Neural crest cell (in vitro differentiated cells): Measurements from ENCODE around the gene SNX5. TPM values are rescaled to one million over a fixed set of nuclear protein-coding genes. Genes with fewer than 3 reads are reported as not detected.

Experiments used
- DNase-seq: peaks from one replicate; pipeline ENCODE4 v3.0.0; 2021; ENCODE audit warnings: low read depth, mixed read lengths, low spot score
- H3K27ac Mint-ChIP-seq: one replicate; pipeline ENCODE4 v1.8.0; 2021; ENCODE audit warnings: mild to moderate bottlenecking, mixed read lengths; ENCODE audit not compliant: unreplicated experiment
- H3K27me3 Mint-ChIP-seq: 2 replicates; pipeline ENCODE4 v1.8.0; 2021; ENCODE audit warnings: low read depth, mild to moderate bottlenecking, mixed read lengths
- H3K36me3 Mint-ChIP-seq: 2 replicates; pipeline ENCODE4 v1.8.0; 2021; ENCODE audit warnings: low read depth, mild to moderate bottlenecking, mixed read lengths
- H3K4me1 Mint-ChIP-seq: 2 replicates; pipeline ENCODE4 v1.8.0; 2021; ENCODE audit warnings: mixed read lengths
- H3K4me3 Mint-ChIP-seq: one replicate; pipeline ENCODE4 v1.8.0; 2021; ENCODE audit warnings: mild to moderate bottlenecking, mixed read lengths
- H3K9me3 Mint-ChIP-seq: 2 replicates; pipeline ENCODE4 v1.8.0; 2021; ENCODE audit warnings: mixed read lengths
- total RNA-seq: library from RNA; stranded (reverse); gene quantifications from 2 replicates; pipeline ENCODE4 v1.2.1, GENCODE V29; 2021
- TF ChIP-seq, protein P1 (sequence below): fragments of 200-600 bp; sonication (generic); conservative IDR thresholded peaks from 2 replicates; pipeline ENCODE4 v1.5.0; 2021; ENCODE audit warnings: antibody characterized with exemption, mild to moderate bottlenecking

The SNX5 gene
- total RNA-seq, 1 donor from 2014 or later = 116 TPM

DNA sequence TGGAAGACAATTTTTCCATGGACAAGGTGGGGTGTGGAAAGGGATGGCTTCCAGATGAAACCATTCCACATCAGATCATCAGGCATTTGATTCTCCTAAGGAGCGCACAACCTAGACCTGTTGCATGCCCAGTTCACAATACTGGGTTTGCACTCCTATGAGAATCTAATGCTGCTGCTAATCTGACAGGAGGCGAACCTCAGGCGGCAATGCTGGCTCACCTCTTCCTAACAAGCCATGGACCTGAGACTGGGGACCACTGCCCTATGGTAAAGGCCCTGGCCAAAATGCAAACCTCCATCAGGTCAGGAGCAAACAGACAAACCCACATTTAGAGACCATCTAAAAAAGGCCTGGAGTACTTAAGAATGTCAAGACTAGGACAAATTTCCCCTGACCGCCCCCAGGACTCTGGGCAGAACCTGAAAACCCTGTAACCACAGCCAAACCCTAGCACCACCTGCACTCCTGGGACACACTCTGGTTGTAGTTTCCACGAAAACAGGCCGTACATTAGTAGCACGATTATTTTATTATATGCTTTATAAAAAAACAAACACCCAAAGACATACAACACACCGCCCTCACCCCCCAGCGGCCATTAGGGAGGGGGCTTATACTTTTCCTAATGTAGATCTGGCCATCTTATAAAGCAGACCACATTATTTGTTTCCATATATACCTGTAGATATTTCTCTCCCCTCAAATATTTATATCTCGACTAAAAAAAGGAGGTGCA lies 27.3 kb downstream of the SNX5 start:
- DNase-seq = no peak
- no peaks in the 10 kb centered on the region for H3K9me3 Mint-ChIP-seq
- TF ChIP-seq, protein P1, sequence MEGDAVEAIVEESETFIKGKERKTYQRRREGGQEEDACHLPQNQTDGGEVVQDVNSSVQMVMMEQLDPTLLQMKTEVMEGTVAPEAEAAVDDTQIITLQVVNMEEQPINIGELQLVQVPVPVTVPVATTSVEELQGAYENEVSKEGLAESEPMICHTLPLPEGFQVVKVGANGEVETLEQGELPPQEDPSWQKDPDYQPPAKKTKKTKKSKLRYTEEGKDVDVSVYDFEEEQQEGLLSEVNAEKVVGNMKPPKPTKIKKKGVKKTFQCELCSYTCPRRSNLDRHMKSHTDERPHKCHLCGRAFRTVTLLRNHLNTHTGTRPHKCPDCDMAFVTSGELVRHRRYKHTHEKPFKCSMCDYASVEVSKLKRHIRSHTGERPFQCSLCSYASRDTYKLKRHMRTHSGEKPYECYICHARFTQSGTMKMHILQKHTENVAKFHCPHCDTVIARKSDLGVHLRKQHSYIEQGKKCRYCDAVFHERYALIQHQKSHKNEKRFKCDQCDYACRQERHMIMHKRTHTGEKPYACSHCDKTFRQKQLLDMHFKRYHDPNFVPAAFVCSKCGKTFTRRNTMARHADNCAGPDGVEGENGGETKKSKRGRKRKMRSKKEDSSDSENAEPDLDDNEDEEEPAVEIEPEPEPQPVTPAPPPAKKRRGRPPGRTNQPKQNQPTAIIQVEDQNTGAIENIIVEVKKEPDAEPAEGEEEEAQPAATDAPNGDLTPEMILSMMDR = no peak
- H3K36me3 Mint-ChIP-seq = peaks cover 27% of the 10 kb centered on the region
- no peak overlapping the region for H3K4me3 Mint-ChIP-seq
- no peak overlapping the region for H3K27ac Mint-ChIP-seq
- H3K27me3 Mint-ChIP-seq = peaks cover 5% of the 10 kb centered on the region
- peaks cover 25% of the 10 kb centered on the region for H3K4me1 Mint-ChIP-seq

- DNase-seq = no peak
- Mint-ChIP-seq H3K27me3 (peaks cover 7% of the 10 kb centered on the region), H3K4me1 (peaks cover 29% of the 10 kb centered on the region), H3K4me3 (no peak overlapping the region), H3K27ac (no peak overlapping the region), H3K9me3 (no peaks in the 10 kb centered on the region), H3K36me3 (peaks cover 22% of the 10 kb centered on the region)
- TF ChIP-seq, protein P1 = no peak
Observed at GRCh38 chr20:17940224-17940971, 28.2 kb downstream of the SNX5 start.

DNA sequence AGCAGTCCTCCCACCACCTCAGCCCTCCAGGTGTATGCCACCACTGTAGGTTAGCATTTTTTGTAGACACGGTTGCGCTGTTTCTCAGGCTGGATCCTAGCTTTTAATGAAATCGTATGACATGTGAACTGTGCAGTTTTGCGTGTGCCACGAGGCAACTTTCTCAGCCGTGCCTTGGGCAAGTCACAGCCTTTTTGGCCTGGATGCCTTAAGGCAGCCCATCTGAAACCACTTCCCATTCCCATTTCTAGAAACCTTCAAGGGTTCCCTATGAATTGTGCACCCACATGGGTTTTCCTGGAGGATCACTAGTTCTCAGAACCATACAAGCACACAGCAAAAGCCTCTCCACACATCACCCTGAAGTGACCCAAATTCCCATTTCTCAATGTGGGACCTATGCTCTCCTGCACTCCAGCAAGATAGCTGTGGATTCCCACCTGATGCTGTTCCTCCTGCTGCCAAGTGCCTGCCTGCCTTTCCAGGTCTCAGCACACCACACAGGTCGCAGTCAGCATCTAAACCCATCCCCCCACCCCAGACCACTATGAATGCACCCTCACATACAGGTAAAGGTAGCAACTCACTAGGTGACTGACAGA lies 28.9 kb downstream of the SNX5 start:
- TF ChIP-seq, protein P1 = no peak
- DNase-seq = no peak
- Mint-ChIP-seq H3K36me3 (peaks cover 18% of the 10 kb centered on the region), H3K4me1 (peaks cover 34% of the 10 kb centered on the region), H3K27ac (no peak overlapping the region), H3K27me3 (peaks cover 7% of the 10 kb centered on the region), H3K9me3 (no peaks in the 10 kb centered on the region), H3K4me3 (no peak overlapping the region)

GRCh38 chr20:17938871-17939619 lies 29.5 kb downstream of the SNX5 start:
- Mint-ChIP-seq H3K9me3 (no peaks in the 10 kb centered on the region), H3K36me3 (peaks cover 15% of the 10 kb centered on the region), H3K27me3 (peaks cover 7% of the 10 kb centered on the region), H3K4me1 (peaks cover 40% of the 10 kb centered on the region), H3K4me3 (peak overlapping the region; percentile 71), H3K27ac (no peak overlapping the region)
- TF ChIP-seq, protein P1 = peak; percentile 83
- DNase-seq = peak; percentile 57
